ENCODE results near the gene ZNF655.

- no peak for TF ChIP-seq CTCF (IDR thresholded peaks at IDR 0.05; ENCODE audit: insufficient read depth, low read depth, low read length)
- no peak for TF ChIP-seq EZH2 (IDR thresholded peaks at IDR 0.05; ENCODE audit: insufficient read depth, low read length)
Measured at GRCh38 chr7:99579281-99579955, 21.0 kb downstream of the ZNF655 start.
